Measurements from ENCODE around the gene NPM1.

The NPM1 gene

DNA sequence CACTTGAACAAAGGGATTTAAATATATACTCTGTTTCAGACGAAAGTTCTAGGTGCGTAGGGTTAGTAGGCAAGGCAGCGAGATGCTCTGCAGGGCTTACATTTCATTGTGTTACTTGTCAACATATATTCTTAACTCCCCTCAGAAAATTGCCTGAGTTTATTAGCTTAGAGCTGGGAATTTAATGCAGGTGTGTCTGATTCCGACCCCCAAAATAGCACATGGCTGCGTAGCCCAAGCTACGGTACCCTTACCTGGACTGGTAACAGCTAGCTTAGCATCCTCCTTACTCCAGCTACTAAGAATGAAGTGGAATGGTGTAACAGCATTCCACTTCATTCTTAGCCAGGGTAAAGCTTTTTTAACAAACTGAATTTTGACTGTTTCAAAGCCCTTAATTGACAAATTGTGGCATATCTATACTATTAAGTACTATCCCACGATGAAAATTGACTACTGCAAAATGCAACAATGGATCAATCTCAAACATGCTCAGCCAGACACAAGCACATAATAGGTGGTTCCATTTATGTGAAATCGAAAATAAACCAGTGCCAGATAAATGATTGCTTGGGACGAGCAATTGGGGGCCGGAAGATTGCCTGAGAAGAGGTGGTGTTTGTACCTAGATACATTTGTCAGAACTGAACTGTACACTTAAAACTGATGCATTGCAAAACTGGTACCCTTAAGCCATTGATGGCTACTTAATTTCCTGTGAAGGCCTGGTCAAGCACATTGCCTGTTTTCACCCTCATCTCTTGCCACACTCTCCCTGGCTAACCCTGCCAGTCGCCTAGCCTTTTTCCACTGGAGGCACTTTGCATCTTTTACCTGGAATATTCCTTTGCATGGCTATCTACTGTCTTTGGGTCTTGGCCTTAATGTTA lies 28.8 kb downstream of the NPM1 start:
- H2BK12ac ChIP-seq (ENCODE audit: low read length), result no peak overlapping the region
- H3K9ac ChIP-seq (ENCODE audit: low read length), result no peak overlapping the region
- H3K4me2 ChIP-seq (ENCODE audit: low read length), result no peak overlapping the region
- no peak overlapping the region for H4K91ac ChIP-seq (ENCODE audit: low read depth, low read length)
- no peak overlapping the region for H4K12ac ChIP-seq (ENCODE audit: low read depth, low read length)
- no peak for DNase-seq
- no peak overlapping the region for H4K8ac ChIP-seq (ENCODE audit: low read depth, low read length)
- WGBS (ENCODE audit: extremely low coverage, insufficient coverage, insufficient read length), result no CpG with 5 or more reads among the region's 11 CpGs
- H3K4me1 ChIP-seq (ENCODE audit: control insufficient read depth in 1 of 2, insufficient read depth in 2 of 2, low read length in 2 of 2), result peaks cover 8 to 10% of the 10 kb centered on the region in 2 experiments
- no peak overlapping the region for H3K4me3 ChIP-seq (ENCODE audit: low read depth, low read length)
- H3K27me3 ChIP-seq (ENCODE audit: insufficient read depth, low read length), result peaks cover 25% of the 10 kb centered on the region
- H3K9me3 ChIP-seq (ENCODE audit: insufficient read depth, low read depth, low read length), result no peaks in the 10 kb centered on the region
- H3K79me1 ChIP-seq (ENCODE audit: low read length), result no peaks in the 10 kb centered on the region
- no peak overlapping the region for H2AK5ac ChIP-seq (ENCODE audit: low read length)
- no peaks in the 10 kb centered on the region for H3K79me2 ChIP-seq (ENCODE audit: control insufficient read depth, insufficient read depth, low read length, poor library complexity)
- H3K27ac ChIP-seq (ENCODE audit: low read depth, low read length), result no peak overlapping the region
- no peak overlapping the region for H3K14ac ChIP-seq (ENCODE audit: low read length)
- H2BK120ac ChIP-seq (ENCODE audit: insufficient read depth, low read length, poor library complexity), result no peak overlapping the region
- no peak overlapping the region for H3K18ac ChIP-seq (ENCODE audit: low read length)
- H3K23ac ChIP-seq (ENCODE audit: low read length), result no peak overlapping the region
- no peak overlapping the region for H2BK5ac ChIP-seq (ENCODE audit: low read depth, low read length, poor library complexity)
- no peak overlapping the region for H2AFZ ChIP-seq (ENCODE audit: insufficient read depth, low read length, poor library complexity)
- peaks cover 5 to 9% of the 10 kb centered on the region in 2 experiments for H3K36me3 ChIP-seq (ENCODE audit: control insufficient read depth in 1 of 2, insufficient read depth in 2 of 2, low read length in 2 of 2)
- H3K4ac ChIP-seq (ENCODE audit: low read depth, low read length), result no peak overlapping the region

DNA sequence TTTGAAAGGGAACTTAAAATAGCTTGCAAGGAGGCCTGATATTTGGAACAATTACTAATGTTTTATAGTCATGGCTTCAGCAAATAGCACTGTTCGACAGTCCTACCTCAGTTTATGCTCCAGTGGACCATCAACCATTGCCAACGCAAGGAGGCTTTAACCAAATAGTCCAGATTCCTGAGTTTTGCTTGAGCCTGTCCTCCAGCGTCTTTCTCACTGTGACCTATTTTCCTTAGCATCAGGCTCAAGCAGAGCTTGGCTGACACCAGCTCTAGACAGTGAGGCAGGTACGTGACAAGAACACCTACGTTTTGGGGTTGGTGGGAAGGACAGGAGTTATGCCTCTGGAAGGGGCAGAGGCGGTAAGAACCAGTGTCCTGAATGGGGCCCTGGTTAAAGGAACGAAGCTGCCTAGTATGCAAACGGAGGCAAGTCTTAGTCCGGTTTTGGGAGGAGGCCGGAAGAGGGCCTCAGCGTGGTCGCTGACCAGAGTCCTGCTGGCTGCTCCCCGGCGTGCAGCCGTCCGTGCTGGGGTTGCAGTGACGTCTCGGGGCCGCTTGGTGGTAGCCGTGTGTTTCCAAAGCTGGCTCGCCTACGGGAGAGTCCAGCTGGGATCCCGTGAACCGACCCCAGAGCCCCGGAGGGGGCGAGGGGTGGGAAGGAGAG lies 30.8 kb downstream of the NPM1 start:
- WGBS (ENCODE audit: extremely low coverage, insufficient coverage, insufficient read length), result no CpG with 5 or more reads among the region's 26 CpGs
- Histone ChIP-seq H3K4me3 (ENCODE audit: low read depth, low read length) (no peak overlapping the region), H4K12ac (ENCODE audit: low read depth, low read length) (no peak overlapping the region), H3K4me1 (ENCODE audit: control insufficient read depth in 1 of 2, insufficient read depth in 2 of 2, low read length in 2 of 2) (peaks cover 8 to 10% of the 10 kb centered on the region in 2 experiments), H3K18ac (ENCODE audit: low read length) (no peak overlapping the region), H3K79me1 (ENCODE audit: low read length) (no peaks in the 10 kb centered on the region), H3K4me2 (ENCODE audit: low read length) (peak overlapping the region; percentile 82), H2BK5ac (ENCODE audit: low read depth, low read length, poor library complexity) (no peak overlapping the region), H3K9me3 (ENCODE audit: insufficient read depth, low read depth, low read length) (peaks cover 3% of the 10 kb centered on the region), H4K8ac (ENCODE audit: low read depth, low read length) (no peak overlapping the region), H3K9ac (ENCODE audit: low read length) (no peak overlapping the region), H3K27ac (ENCODE audit: low read depth, low read length) (no peak overlapping the region), H3K27me3 (ENCODE audit: insufficient read depth, low read length) (peaks cover 33% of the 10 kb centered on the region), H2AK5ac (ENCODE audit: low read length) (no peak overlapping the region), H3K79me2 (ENCODE audit: control insufficient read depth, insufficient read depth, low read length, poor library complexity) (no peaks in the 10 kb centered on the region), H3K14ac (ENCODE audit: low read length) (no peak overlapping the region), H3K4ac (ENCODE audit: low read depth, low read length) (no peak overlapping the region), H2BK120ac (ENCODE audit: insufficient read depth, low read length, poor library complexity) (no peak overlapping the region), H3K23ac (ENCODE audit: low read length) (no peak overlapping the region), H4K91ac (ENCODE audit: low read depth, low read length) (no peak overlapping the region), H2AFZ (ENCODE audit: insufficient read depth, low read length, poor library complexity) (no peak overlapping the region), H2BK12ac (ENCODE audit: low read length) (no peak overlapping the region), H3K36me3 (ENCODE audit: control insufficient read depth in 1 of 2, insufficient read depth in 2 of 2, low read length in 2 of 2) (peaks cover under 1 to 1% of the 10 kb centered on the region in 2 experiments)
- DNase-seq, result peak; percentile 79 to 86

DNA sequence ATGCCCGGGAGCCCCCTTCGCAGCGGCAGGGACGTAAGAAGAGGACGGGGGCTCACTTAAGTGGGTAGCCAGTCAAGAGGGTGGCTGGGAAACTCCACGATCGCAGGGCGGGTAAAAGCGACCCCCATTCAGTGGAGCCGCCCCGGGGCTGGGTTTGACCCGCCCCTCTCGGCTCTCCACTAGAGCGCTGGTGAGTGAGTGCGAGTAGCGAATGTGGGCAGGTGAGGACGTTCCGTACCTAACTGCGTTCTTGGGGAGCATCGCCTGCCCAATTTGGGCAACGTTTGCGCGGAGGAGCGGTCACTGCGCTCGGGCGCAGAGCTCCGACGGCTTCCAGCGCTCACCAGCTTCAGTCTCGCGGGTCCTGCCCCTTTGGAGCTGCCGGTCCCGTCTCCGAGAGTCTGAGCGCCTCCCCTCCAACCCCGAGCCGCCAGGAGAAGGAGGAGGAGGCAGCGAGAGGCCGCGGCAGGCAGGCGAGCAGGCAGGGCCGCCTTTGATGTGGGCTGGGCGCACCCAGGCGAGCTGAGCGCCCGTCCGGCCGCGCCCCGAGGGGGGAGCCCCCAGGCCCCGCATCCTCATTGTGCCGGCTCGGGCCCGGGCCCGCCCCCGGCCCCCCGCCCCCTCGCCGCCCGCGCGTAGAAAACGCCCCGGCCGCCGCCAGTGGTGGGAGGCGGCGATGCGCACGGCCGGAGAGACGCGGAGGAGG lies 31.5 kb downstream of the NPM1 start, which contains the start of gene FGF18:
Gene FGF18, plus strand, starts transcription at position 666 of the 706 bp plus-strand sequence. CDS start 553 bp downstream, outside the sequence.
- peak; percentile 39 to 54 for DNase-seq
- Histone ChIP-seq H3K9ac (ENCODE audit: low read length) (no peak within 1 kb of the TSS), H3K18ac (ENCODE audit: low read length) (no peak within 1 kb of the TSS), H4K8ac (ENCODE audit: low read depth, low read length) (no peak within 1 kb of the TSS), H3K14ac (ENCODE audit: low read length) (no peak within 1 kb of the TSS), H3K79me2 (ENCODE audit: control insufficient read depth, insufficient read depth, low read length, poor library complexity) (no peaks in the 10 kb centered on the region), H4K12ac (ENCODE audit: low read depth, low read length) (no peak within 1 kb of the TSS), H3K23ac (ENCODE audit: low read length) (no peak within 1 kb of the TSS), H3K36me3 (ENCODE audit: control insufficient read depth in 1 of 2, insufficient read depth in 2 of 2, low read length in 2 of 2) (no peaks in the 10 kb centered on the region), H2BK5ac (ENCODE audit: low read depth, low read length, poor library complexity) (no peak within 1 kb of the TSS), H3K79me1 (ENCODE audit: low read length) (no peaks in the 10 kb centered on the region), H3K9me3 (ENCODE audit: insufficient read depth, low read depth, low read length) (peaks cover 3% of the 10 kb centered on the region), H2AK5ac (ENCODE audit: low read length) (no peak within 1 kb of the TSS), H3K27me3 (ENCODE audit: insufficient read depth, low read length) (peaks cover 33% of the 10 kb centered on the region), H3K4me2 (ENCODE audit: low read length) (peak within 1 kb of the TSS; percentile 82), H2BK120ac (ENCODE audit: insufficient read depth, low read length, poor library complexity) (no peak within 1 kb of the TSS), H3K4ac (ENCODE audit: low read depth, low read length) (no peak within 1 kb of the TSS), H3K4me1 (ENCODE audit: control insufficient read depth in 1 of 2, insufficient read depth in 2 of 2, low read length in 2 of 2) (peaks cover 8 to 10% of the 10 kb centered on the region in 2 experiments), H2AFZ (ENCODE audit: insufficient read depth, low read length, poor library complexity) (peak within 1 kb of the TSS; percentile 14), H4K91ac (ENCODE audit: low read depth, low read length) (no peak within 1 kb of the TSS), H2BK12ac (ENCODE audit: low read length) (no peak within 1 kb of the TSS), H3K27ac (ENCODE audit: low read depth, low read length) (no peak within 1 kb of the TSS), H3K4me3 (ENCODE audit: low read depth, low read length) (peak within 1 kb of the TSS; percentile 63)
- WGBS (ENCODE audit: extremely low coverage, insufficient coverage, insufficient read length), result no CpG with 5 or more reads among the region's 74 CpGs

DNA sequence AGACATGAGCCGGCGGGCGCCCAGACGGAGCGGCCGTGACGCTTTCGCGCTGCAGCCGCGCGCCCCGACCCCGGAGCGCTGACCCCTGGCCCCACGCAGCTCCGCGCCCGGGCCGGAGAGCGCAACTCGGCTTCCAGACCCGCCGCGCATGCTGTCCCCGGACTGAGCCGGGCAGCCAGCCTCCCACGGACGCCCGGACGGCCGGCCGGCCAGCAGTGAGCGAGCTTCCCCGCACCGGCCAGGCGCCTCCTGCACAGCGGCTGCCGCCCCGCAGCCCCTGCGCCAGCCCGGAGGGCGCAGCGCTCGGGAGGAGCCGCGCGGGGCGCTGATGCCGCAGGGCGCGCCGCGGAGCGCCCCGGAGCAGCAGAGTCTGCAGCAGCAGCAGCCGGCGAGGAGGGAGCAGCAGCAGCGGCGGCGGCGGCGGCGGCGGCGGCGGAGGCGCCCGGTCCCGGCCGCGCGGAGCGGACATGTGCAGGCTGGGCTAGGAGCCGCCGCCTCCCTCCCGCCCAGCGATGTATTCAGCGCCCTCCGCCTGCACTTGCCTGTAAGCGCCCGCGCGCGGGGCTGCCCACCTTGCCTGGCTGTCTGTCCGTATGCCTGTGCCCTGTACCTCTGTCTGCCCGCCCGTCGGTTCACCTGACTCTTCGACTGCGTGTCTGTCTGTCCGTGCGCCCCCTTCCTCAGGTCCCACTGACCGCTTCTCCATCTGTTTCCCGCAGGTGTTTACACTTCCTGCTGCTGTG lies 32.2 kb downstream of the NPM1 start:
- DNase-seq, result no peak
- H3K79me1 ChIP-seq (ENCODE audit: low read length), result no peaks in the 10 kb centered on the region
- no CpG with 5 or more reads among the region's 95 CpGs for WGBS (ENCODE audit: extremely low coverage, insufficient coverage, insufficient read length)
- H3K79me2 ChIP-seq (ENCODE audit: control insufficient read depth, insufficient read depth, low read length, poor library complexity), result no peaks in the 10 kb centered on the region
- H4K91ac ChIP-seq (ENCODE audit: low read depth, low read length), result no peak overlapping the region
- no peak overlapping the region for H3K14ac ChIP-seq (ENCODE audit: low read length)
- peak overlapping the region; percentile 61 for H3K4me3 ChIP-seq (ENCODE audit: low read depth, low read length)
- H3K9ac ChIP-seq (ENCODE audit: low read length), result no peak overlapping the region
- no peak overlapping the region for H3K18ac ChIP-seq (ENCODE audit: low read length)
- peaks cover 33% of the 10 kb centered on the region for H3K27me3 ChIP-seq (ENCODE audit: insufficient read depth, low read length)
- no peak overlapping the region for H4K12ac ChIP-seq (ENCODE audit: low read depth, low read length)
- H2AK5ac ChIP-seq (ENCODE audit: low read length), result no peak overlapping the region
- H2BK12ac ChIP-seq (ENCODE audit: low read length), result no peak overlapping the region
- H3K23ac ChIP-seq (ENCODE audit: low read length), result no peak overlapping the region
- H3K4me2 ChIP-seq (ENCODE audit: low read length), result peak overlapping the region; percentile 82
- no peak overlapping the region for H3K4ac ChIP-seq (ENCODE audit: low read depth, low read length)
- no peak overlapping the region for H2BK5ac ChIP-seq (ENCODE audit: low read depth, low read length, poor library complexity)
- peaks cover 8 to 11% of the 10 kb centered on the region in 2 experiments for H3K4me1 ChIP-seq (ENCODE audit: control insufficient read depth in 1 of 2, insufficient read depth in 2 of 2, low read length in 2 of 2)
- peaks cover 3% of the 10 kb centered on the region for H3K9me3 ChIP-seq (ENCODE audit: insufficient read depth, low read depth, low read length)
- H3K27ac ChIP-seq (ENCODE audit: low read depth, low read length), result no peak overlapping the region
- H2BK120ac ChIP-seq (ENCODE audit: insufficient read depth, low read length, poor library complexity), result no peak overlapping the region
- H4K8ac ChIP-seq (ENCODE audit: low read depth, low read length), result no peak overlapping the region
- peak overlapping the region; percentile 14 for H2AFZ ChIP-seq (ENCODE audit: insufficient read depth, low read length, poor library complexity)
- no peaks in the 10 kb centered on the region for H3K36me3 ChIP-seq (ENCODE audit: control insufficient read depth in 1 of 2, insufficient read depth in 2 of 2, low read length in 2 of 2)
